Natural killer cell (primary cell): ENCODE results near the gene CTAGE9. TPM values are rescaled to one million over a fixed set of nuclear protein-coding genes. Genes with fewer than 3 reads are reported as not detected.

Source experiments
- ATAC-seq, 3 donors: fragments of 150-1000 bp in 2 of 3; fragments of 200-7000 bp in 1 of 3; cut with Tn5 transposase; 1 replicate in 1 of 3; 2 replicates in 2 of 3; pipeline ENCODE4 v1.10.0; 2021; ENCODE audit warnings: mild to moderate bottlenecking in 2 of 3, moderate library complexity in 2 of 3
- DNase-seq, 2 donors: peaks; one replicate each; pipeline versions ENCODE4 v3.0.0 to v3.0.0-alpha.2; 2013 to 2021; ENCODE audit warnings: mixed read lengths in 1 of 2
- H3K27ac ChIP-seq: one replicate; pipeline ENCODE4 v1.5.1; 2013; ENCODE audit warnings: mild to moderate bottlenecking, low read length
- H3K27me3 ChIP-seq: one replicate; pipeline ENCODE4 v1.6.1; 2013; ENCODE audit warnings: low read length; ENCODE audit not compliant: control insufficient read depth, insufficient read depth
- H3K36me3 ChIP-seq: one replicate; pipeline ENCODE4 v1.6.1; 2013; ENCODE audit warnings: low read length; ENCODE audit not compliant: control insufficient read depth, insufficient read depth
- H3K4me1 ChIP-seq: one replicate; pipeline ENCODE4 v1.6.1; 2013; ENCODE audit warnings: low read length; ENCODE audit not compliant: control insufficient read depth, insufficient read depth
- H3K4me3 ChIP-seq: one replicate; pipeline ENCODE4 v1.5.1; 2013; ENCODE audit warnings: low read length
- H3K9me3 ChIP-seq: one replicate; pipeline ENCODE4 v1.6.1; 2013; ENCODE audit warnings: low read length; ENCODE audit not compliant: control insufficient read depth, insufficient read depth
- H3K27ac Mint-ChIP-seq, 2 donors: one replicate each; pipeline ENCODE4 v1.8.0; 2022; ENCODE audit warnings: mild to moderate bottlenecking in 2 of 2, mixed read lengths in 2 of 2, moderate library complexity in 1 of 2
- H3K27me3 Mint-ChIP-seq, 2 donors: one replicate each; pipeline ENCODE4 v1.8.0; 2022; ENCODE audit warnings: low read depth in 2 of 2, mixed read lengths in 2 of 2
- H3K36me3 Mint-ChIP-seq: one replicate; pipeline ENCODE4 v1.8.0; 2022; ENCODE audit warnings: mixed read lengths
- H3K4me1 Mint-ChIP-seq, 2 donors: one replicate each; pipeline ENCODE4 v1.8.0; 2022; ENCODE audit warnings: mixed read lengths in 2 of 2
- H3K4me3 Mint-ChIP-seq: one replicate; pipeline ENCODE4 v1.8.0; 2022; ENCODE audit warnings: mild to moderate bottlenecking, moderate library complexity, mixed read lengths
- H3K9me3 Mint-ChIP-seq, 2 donors: one replicate each; pipeline ENCODE4 v1.8.0; 2022; ENCODE audit warnings: mixed read lengths in 2 of 2
- CTCF ChIP-seq: fragments of 200-600 bp; IDR thresholded peaks from one replicate; pipeline ENCODE4 v1.8.0; 2022; ENCODE audit warnings: antibody characterized with exemption
- WGBS: methylation state at CpG from one replicate; pipeline ENCODE4 v1.1.7; 2013; ENCODE audit warnings: missing lambda C conversion rate; ENCODE audit not compliant: insufficient coverage; 5-methylcytosine and 5-hydroxymethylcytosine counted together
- intact Hi-C: fragments of 100-400 bp; cut with micrococcal nuclease; formaldehyde crosslinking; loops from one replicate; pipeline ENCODE4 v1.14.2; 2022
- total RNA-seq, 4 donors: library from RNA; stranded (reverse); fragments of 120-200 nt in 1 of 4; gene quantifications; one replicate each; pipeline versions ENCODE4 v1.2.3 to v1.2.4, GENCODE V29; 2013 to 2022

The CTAGE9 gene
- total RNA-seq, 3 donors from 2014 or later (not counting 1 experiment from before 2014, with no cell fraction given), result 0.21 TPM; not detected in 2

GRCh38 chr6:131692031-131692430 lies 18.8 kb downstream of the CTAGE9 start:
- Mint-ChIP-seq H3K4me1 (peaks cover 0 to 4% of the 10 kb centered on the region in 2 donors), H3K4me3 (no peak overlapping the region), H3K27me3 (no peaks in the 10 kb centered on the region), H3K36me3 (no peaks in the 10 kb centered on the region), H3K9me3 (no peaks in the 10 kb centered on the region), H3K27ac (no peak overlapping the region)
- Histone ChIP-seq H3K4me3 (no peak overlapping the region), H3K27ac (no peak overlapping the region), H3K4me1 (no peaks in the 10 kb centered on the region), H3K9me3 (no peaks in the 10 kb centered on the region), H3K36me3 (no peaks in the 10 kb centered on the region), H3K27me3 (no peaks in the 10 kb centered on the region)
- intact Hi-C loops, result no loop called here
- no CpG with 5 or more reads among the region's 1 CpG for WGBS
- ATAC-seq (no peak), DNase-seq (no peak)
- no peak for TF ChIP-seq CTCF

GRCh38 chr6:131688286-131688685 lies 22.5 kb downstream of the CTAGE9 start:
- intact Hi-C loops, result no loop called here
- ATAC-seq, result no peak
- no peak overlapping the region for H3K27ac Mint-ChIP-seq

GRCh38 chr6:131687022-131687421 lies 23.8 kb downstream of the CTAGE9 start:
- ATAC-seq (peak in 1 of 3 donors; percentile 56), DNase-seq (no peak)
- H3K27ac ChIP-seq, result no peak overlapping the region
- Mint-ChIP-seq H3K4me1 (peaks cover 0 to 6% of the 10 kb centered on the region in 2 donors), H3K9me3 (no peaks in the 10 kb centered on the region), H3K27ac (no peak overlapping the region), H3K36me3 (no peaks in the 10 kb centered on the region), H3K27me3 (peaks cover 0 to 2% of the 10 kb centered on the region in 2 donors), H3K4me3 (no peak overlapping the region)
- TF ChIP-seq CTCF, result no peak
- no peak overlapping the region for H3K4me3 ChIP-seq
- intact Hi-C loops, result no loop called here
- H3K4me1 ChIP-seq, result peaks cover 13% of the 10 kb centered on the region
- no peaks in the 10 kb centered on the region for H3K9me3 ChIP-seq
- no CpG with 5 or more reads among the region's 3 CpGs for WGBS
- H3K36me3 ChIP-seq, result no peaks in the 10 kb centered on the region
- no peaks in the 10 kb centered on the region for H3K27me3 ChIP-seq

More at GRCh38 chr6:131688286-131688685, 22.5 kb downstream of the CTAGE9 start:
- H3K4me3 Mint-ChIP-seq, result no peak overlapping the region
- Histone ChIP-seq H3K9me3 (no peaks in the 10 kb centered on the region), H3K27ac (peak overlapping the region; percentile 16), H3K4me3 (no peak overlapping the region), H3K27me3 (no peaks in the 10 kb centered on the region), H3K36me3 (no peaks in the 10 kb centered on the region), H3K4me1 (peaks cover 13% of the 10 kb centered on the region)
- no peak for TF ChIP-seq CTCF
- H3K9me3 Mint-ChIP-seq, result no peaks in the 10 kb centered on the region
- WGBS, result no CpG with 5 or more reads among the region's 1 CpG
- H3K27me3 Mint-ChIP-seq, result peaks cover 0 to 2% of the 10 kb centered on the region in 2 donors
- DNase-seq, result no peak
- H3K4me1 Mint-ChIP-seq, result peaks cover 0 to 6% of the 10 kb centered on the region in 2 donors
- H3K36me3 Mint-ChIP-seq, result no peaks in the 10 kb centered on the region

GRCh38 chr6:131685266-131685780 lies 25.5 kb downstream of the CTAGE9 start:
- peaks cover 0 to 2% of the 10 kb centered on the region in 2 donors for H3K27me3 Mint-ChIP-seq
- H3K27ac Mint-ChIP-seq, result no peak overlapping the region
- Histone ChIP-seq H3K36me3 (no peaks in the 10 kb centered on the region), H3K4me3 (no peak overlapping the region), H3K27me3 (no peaks in the 10 kb centered on the region), H3K9me3 (no peaks in the 10 kb centered on the region), H3K27ac (no peak overlapping the region), H3K4me1 (peaks cover 13% of the 10 kb centered on the region)
- ATAC-seq (peak in 1 of 3 donors; percentile 52), DNase-seq (no peak)
- H3K36me3 Mint-ChIP-seq, result no peaks in the 10 kb centered on the region
- intact Hi-C loops, result no loop called here
- TF ChIP-seq CTCF, result no peak
- WGBS, result no CpG with 5 or more reads among the region's 4 CpGs
- H3K4me1 Mint-ChIP-seq, result peaks cover 0 to 6% of the 10 kb centered on the region in 2 donors
- no peaks in the 10 kb centered on the region for H3K9me3 Mint-ChIP-seq
- H3K4me3 Mint-ChIP-seq, result no peak overlapping the region
